Body of pancreas (tissue), 4 donors: ENCODE data around the gene HYI. TPM values are rescaled to one million over a fixed set of nuclear protein-coding genes. Genes with fewer than 3 reads are reported as not detected.

ENCODE experiments used
- ATAC-seq: fragments of 150-250 bp; one replicate; pipeline ENCODE4 v1.9.1; 2016
- DNase-seq, 4 donors: peaks; one replicate each; pipeline ENCODE4 v3.0.0-alpha.2; 2019
- H3K27ac ChIP-seq, 4 donors: fragments of 200-600 bp; sonication (generic); 1 replicate in 3 of 4; 2 replicates in 1 of 4; pipeline versions ENCODE4 v1.5.1 to v1.6.1; 2016 to 2019; ENCODE audit warnings: mild to moderate bottlenecking in 1 of 4, mixed read lengths in 1 of 4, moderate library complexity in 1 of 4
- H3K27me3 ChIP-seq, 2 donors: fragments of 200-600 bp; sonication (generic); one replicate each; pipeline ENCODE4 v1.6.0; 2016; ENCODE audit warnings: mild to moderate bottlenecking in 1 of 2
- H3K36me3 ChIP-seq, 2 donors: fragments of 200-600 bp; sonication (generic); replicated peaks in 1 of 2; 2 replicates each; pipeline ENCODE4 v1.5.1; 2016; ENCODE audit warnings: low read depth in 2 of 2; ENCODE audit not compliant: insufficient read depth in 1 of 2
- H3K4me1 ChIP-seq: fragments of 200-600 bp; sonication (generic); one replicate; pipeline ENCODE4 v1.6.0; 2016
- H3K4me3 ChIP-seq, 2 donors: fragments of 200-600 bp; sonication (generic); 1 replicate in 1 of 2; 2 replicates in 1 of 2; pipeline ENCODE4 v1.5.1; 2016 to 2019
- H3K9me3 ChIP-seq, 3 donors: fragments of 200-600 bp; sonication (generic); 1 replicate in 2 of 3; 2 replicates in 1 of 3; pipeline ENCODE4 v1.5.1; 2016
- CTCF ChIP-seq, 7 experiments: fragments of 450-650 bp in 4 of 7; fragments of 200-600 bp in 3 of 7; sonication (generic) in 3 of 7; IDR thresholded peaks; one replicate each; pipeline ENCODE4 v1.5.1; 2016 to 2019; ENCODE audit warnings: antibody characterized with exemption in 7 of 7
- POLR2A ChIP-seq, 3 donors: fragments of 450-650 bp; IDR thresholded peaks; one replicate each; pipeline ENCODE4 v1.6.1; 2016; ENCODE audit warnings: antibody characterized with exemption in 3 of 3, mild to moderate bottlenecking in 2 of 3
- WGBS, 2 donors: methylation state at CpG; one replicate each; pipeline ENCODE4 v1.1.5; 2017; 5-methylcytosine and 5-hydroxymethylcytosine counted together
- intact Hi-C: fragments of 100-400 bp; cut with DNase I; formaldehyde crosslinking; loops from one replicate; pipeline ENCODE4 v1.15.1; 2023
- microRNA-seq, 2 donors: library from miRNA; unstranded; fragments of <30 nt; microRNA quantifications; one replicate each; pipeline ENCODE4, GENCODE V29; 2016; ENCODE audit warnings: borderline number of aligned reads in 2 of 2, borderline replicate concordance in 2 of 2
- small RNA-seq: library from RNA; depleted of rRNA; stranded (forward); fragments of <200 nt; gene quantifications from one replicate; pipeline ENCODE3, GENCODE V24; 2016
- total RNA-seq, 2 donors: library from RNA; depleted of rRNA; stranded (reverse); fragments of >200 nt; gene quantifications; one replicate each; pipeline ENCODE4 v1.1.0, GENCODE V29; 2016

The HYI gene
- total RNA-seq, 2 donors from 2014 or later, result 101 to 157 TPM

GRCh38 chr1:43405219-43405875 lies 48.4 kb downstream of the HYI start:
- TF ChIP-seq CTCF (IDR thresholded peaks at IDR 0.05), result no peak
- TF ChIP-seq POLR2A (IDR thresholded peaks at IDR 0.05), result no peak
- ATAC-seq (no peak), DNase-seq (no peak)
- peaks cover 5 to 15% of the 10 kb centered on the region in 2 donors for H3K36me3 ChIP-seq
- no peaks in the 10 kb centered on the region for H3K9me3 ChIP-seq
- H3K27ac ChIP-seq, result no peak overlapping the region
- intact Hi-C loops, result no loop called here
- no peaks in the 10 kb centered on the region for H3K4me1 ChIP-seq
- H3K27me3 ChIP-seq, result no peaks in the 10 kb centered on the region
- no peak overlapping the region for H3K4me3 ChIP-seq
- WGBS, 2 donors, result 85 to 89% methylated on average over 6 of the region's 6 CpGs

GRCh38 chr1:43404353-43404752 lies 49.4 kb downstream of the HYI start:
- TF ChIP-seq POLR2A (IDR thresholded peaks at IDR 0.05) (no peak), CTCF (IDR thresholded peaks at IDR 0.05) (no peak)
- H3K9me3 ChIP-seq, result no peaks in the 10 kb centered on the region
- H3K36me3 ChIP-seq, result peaks cover 5 to 15% of the 10 kb centered on the region in 2 donors
- no peak overlapping the region for H3K4me3 ChIP-seq
- ATAC-seq (no peak), DNase-seq (no peak)
- H3K27ac ChIP-seq, result no peak overlapping the region
- H3K4me1 ChIP-seq, result no peaks in the 10 kb centered on the region
- 95 to 96% methylated on average over 6 of the region's 6 CpGs for WGBS, 2 donors
- H3K27me3 ChIP-seq, result no peaks in the 10 kb centered on the region
- intact Hi-C loops, result no loop called here

- DNase-seq (no peak), ATAC-seq (no peak)
- intact Hi-C loops, result no loop called here
- no peak overlapping the region for H3K4me3 ChIP-seq
- 74 to 75% methylated on average over 6 of the region's 6 CpGs for WGBS, 2 donors
- H3K27ac ChIP-seq, result no peak overlapping the region
- H3K27me3 ChIP-seq, result no peaks in the 10 kb centered on the region
- H3K4me1 ChIP-seq, result no peaks in the 10 kb centered on the region
- peaks cover 5 to 12% of the 10 kb centered on the region in 2 donors for H3K36me3 ChIP-seq
- TF ChIP-seq CTCF (IDR thresholded peaks at IDR 0.05) (no peak), POLR2A (IDR thresholded peaks at IDR 0.05) (no peak)
- no peaks in the 10 kb centered on the region for H3K9me3 ChIP-seq
These were observed 51.5 kb downstream of the HYI start for GRCh38 chr1:43402089-43402865.

Small RNA genes lying within 50 kb of the gene (microRNA-seq; reads per million reads assigned to microRNA genes)
- 0 to 0.90 reads per million in 2 donors for gene MIR6735

Small RNA genes lying within 50 kb of the gene (small RNA-seq; reads per million reads assigned to genes)
- not detected for gene MIR6735

Other genes with a start within 250 kb of the HYI start
- gene TMEM125, start 183.9 kb downstream of the HYI start, total RNA-seq, result 10 to 100 TPM; 45.8 to 51.1 TPM
- 10 to 100 TPM in 1 of 2 donors, 1 to 10 TPM in 1; 6.6 to 11.7 TPM for gene C1orf210, start 168.3 kb downstream of the HYI start, total RNA-seq
- gene TIE1, start 152.9 kb downstream of the HYI start, total RNA-seq, result 10 to 100 TPM; 12.2 to 14.0 TPM
- gene MPL, start 116.1 kb downstream of the HYI start, total RNA-seq, result not detected
- gene CDC20, start 95.0 kb downstream of the HYI start, total RNA-seq, result 1 to 10 TPM in 1 of 2 donors, not detected in 1; 2.3 TPM
- 10 to 100 TPM; 17.5 to 21.8 TPM for gene ELOVL1, start 85.9 kb downstream of the HYI start, total RNA-seq
- gene MED8, start 64.1 kb downstream of the HYI start, total RNA-seq, result 10 to 100 TPM; 19.4 to 22.1 TPM
- gene SZT2, start 64.0 kb downstream of the HYI start, total RNA-seq, result 10 to 100 TPM; 25.9 to 61.6 TPM
- 10 to 100 TPM; 81.7 to 89.0 TPM for gene PTPRF, start 77.0 kb upstream of the HYI start, total RNA-seq
- 10 to 100 TPM; 11.2 to 12.5 TPM for gene KDM4A, start 196.2 kb upstream of the HYI start, total RNA-seq